Hematopoietic multipotent progenitor cell treated with erythropoietin and hydrocortisone succinate and interleukin-3 and kit ligand, for 6 days (in vitro differentiated cells): ENCODE results near the gene ANTXRL.
A peak's percentile ranks its signal among the peaks of the same experiment; 100 is the strongest.
"Not testable (repeated sequence)": the region's sequence is repeated elsewhere in the genome, so short reads cannot be mapped to it uniquely, and the experiment has no call there.

Experiments
- DNase-seq: peaks from one replicate; pipeline ENCODE4 v3.0.0-alpha.2; 2015

Gene ANTXRL

GRCh38 chr10:46255210-46255609 is 31.6 kb upstream of the ANTXRL start:
- not testable (repeated sequence) for DNase-seq

DNA sequence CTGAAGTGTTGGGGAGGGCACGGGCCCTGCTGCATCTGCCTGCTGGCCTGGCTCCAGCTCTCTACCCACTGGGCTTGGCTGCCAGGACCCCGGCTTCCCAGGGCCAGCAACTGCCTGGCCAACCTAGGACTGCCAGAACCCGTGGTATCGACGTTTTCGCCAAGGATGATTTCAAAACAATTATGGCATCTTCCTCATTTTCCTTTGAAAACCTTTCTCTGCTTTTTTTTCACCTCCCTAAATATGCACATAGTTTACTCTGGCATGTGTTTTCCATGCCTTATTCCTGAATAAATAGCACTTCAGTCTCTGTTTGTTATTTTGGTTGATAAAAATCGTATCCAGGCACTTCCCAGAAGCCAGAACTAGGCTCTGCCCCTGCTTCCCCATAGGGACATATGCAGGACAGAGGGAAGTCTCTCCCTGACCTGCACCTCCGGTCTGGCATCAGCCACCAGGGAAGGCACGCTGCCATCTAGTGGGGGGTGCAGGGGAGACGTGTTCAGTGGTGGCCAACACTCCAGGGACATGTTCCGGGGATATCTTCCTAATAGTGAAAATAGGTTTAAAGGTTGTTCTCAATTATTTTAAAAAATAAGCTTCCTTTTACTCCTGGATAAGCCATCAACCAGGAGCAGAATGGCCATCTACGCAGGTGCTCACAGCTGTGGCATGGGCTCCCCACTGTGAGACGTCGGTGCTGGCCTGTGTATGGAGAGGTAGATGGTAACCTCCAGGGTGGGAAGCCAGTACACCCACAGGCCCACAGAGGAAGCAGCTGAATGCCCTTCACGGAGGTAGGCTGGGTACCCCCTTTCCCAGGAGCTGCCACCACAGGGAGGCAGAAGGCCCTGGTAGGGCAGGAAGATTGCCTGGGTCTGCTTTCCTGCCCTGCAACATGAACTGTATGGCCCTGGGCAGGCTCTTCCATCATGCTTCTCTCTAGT is 30.7 kb upstream of the ANTXRL start:
- peak; percentile 74 for DNase-seq

DNA sequence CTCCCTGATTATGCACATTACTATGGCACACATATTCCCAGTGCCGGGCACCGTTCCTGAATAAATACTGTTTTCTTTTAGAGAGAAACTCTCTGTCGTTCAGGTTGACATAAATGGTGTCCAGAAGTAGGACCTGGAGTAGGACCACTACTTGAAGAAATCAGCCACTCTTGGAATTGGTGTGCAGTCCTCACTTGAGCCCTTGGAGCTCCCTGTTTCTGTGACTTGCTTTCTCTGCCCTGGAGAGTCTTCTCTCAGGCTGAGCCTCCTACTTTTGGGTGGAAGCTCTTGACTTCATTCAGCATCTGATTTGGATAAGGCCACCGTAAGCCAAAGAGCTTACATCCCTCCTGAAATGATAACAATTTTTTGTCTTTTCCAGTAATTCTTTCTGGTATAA is 29.7 kb upstream of the ANTXRL start:
- no peak for DNase-seq

DNA sequence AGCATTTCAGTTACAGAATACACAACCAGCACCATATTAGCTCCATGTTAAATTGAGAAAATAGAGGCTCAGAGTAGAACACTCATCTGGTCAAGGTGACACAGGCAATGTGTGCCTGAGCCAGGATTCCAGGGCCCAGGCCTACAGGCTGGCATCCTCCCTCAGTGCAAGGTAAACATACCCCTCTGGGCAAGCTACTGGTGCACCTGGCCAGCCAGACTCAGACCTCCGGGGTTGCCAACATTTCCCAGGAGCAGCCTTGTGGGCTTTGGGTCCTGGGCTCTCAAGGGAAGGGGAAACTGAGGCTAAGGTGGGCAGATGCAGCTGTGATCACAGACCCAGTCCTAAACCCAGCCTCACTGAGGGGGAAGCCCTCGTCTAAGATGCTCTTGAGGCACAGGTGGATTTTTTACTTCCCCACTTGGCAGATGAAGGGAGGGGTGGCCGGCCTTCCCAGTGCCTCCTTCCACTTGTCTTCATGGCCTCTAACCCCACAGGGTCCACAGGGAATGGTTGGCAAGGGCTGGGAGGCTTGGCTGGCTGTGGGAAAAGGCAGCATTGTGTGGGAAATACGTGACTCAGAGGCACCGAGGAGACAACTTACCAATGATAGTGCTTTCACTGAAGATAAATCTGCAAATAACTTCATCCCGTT is 23.8 kb upstream of the ANTXRL start:
- not testable (repeated sequence) for DNase-seq

DNA sequence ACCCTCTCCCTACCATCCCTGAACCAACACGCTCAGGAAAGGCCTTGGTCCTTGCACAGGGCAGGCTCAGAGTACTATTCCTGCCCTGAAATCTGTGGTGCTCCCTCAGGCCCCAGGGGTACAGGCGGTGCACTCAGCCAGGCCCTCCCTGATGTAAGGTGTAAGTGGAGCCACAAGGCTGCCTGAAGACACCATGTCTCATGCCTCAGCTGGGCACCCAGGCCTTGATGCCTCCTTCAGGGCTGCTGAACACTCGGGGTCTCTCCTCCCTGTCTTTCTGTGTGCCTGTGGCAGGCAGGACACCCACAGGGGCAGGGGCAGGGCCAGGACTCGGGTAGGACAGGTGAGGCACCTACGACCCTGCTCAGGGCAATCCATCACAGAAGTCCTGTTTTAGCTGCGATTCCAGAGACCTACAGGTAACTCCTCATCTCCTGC is 22.9 kb upstream of the ANTXRL start:
- DNase-seq: no peak

- no peak for DNase-seq
Observed at GRCh38 chr10:46264336-46264735, 22.5 kb upstream of the ANTXRL start.

DNA sequence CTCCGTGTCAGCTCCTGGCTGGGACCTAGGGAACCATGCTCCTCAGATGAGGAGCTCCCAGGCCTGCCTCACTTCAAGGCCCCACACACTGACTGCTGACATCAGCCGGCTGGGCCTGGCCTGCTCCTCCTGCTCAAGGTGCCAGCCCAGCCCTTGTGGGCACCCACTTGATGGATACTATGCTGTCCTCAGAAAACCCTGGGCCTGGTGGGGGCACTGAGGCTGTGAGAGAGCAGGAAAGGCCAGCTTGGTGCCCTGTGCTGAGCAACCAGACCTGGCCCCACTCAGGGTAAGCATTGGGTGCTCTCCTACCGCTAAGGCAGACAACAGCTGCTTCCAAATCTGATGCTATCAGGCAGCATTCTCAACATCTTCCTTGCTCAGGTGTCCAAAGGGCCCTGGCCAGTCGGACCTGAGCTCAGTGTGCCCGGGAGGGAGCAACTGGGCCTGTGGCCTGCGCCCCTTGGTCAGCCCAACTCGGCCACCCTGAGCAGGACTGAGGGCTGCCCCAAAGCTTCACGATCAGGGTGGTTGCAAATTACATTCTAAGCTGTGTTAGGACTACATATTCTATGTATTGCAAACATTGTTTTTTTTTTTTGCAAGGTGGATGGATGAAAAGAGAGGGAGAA is 21.9 kb upstream of the ANTXRL start:
- DNase-seq: no peak

- not testable (repeated sequence) for DNase-seq
Observed at GRCh38 chr10:46265566-46266305, 21.1 kb upstream of the ANTXRL start.

DNA sequence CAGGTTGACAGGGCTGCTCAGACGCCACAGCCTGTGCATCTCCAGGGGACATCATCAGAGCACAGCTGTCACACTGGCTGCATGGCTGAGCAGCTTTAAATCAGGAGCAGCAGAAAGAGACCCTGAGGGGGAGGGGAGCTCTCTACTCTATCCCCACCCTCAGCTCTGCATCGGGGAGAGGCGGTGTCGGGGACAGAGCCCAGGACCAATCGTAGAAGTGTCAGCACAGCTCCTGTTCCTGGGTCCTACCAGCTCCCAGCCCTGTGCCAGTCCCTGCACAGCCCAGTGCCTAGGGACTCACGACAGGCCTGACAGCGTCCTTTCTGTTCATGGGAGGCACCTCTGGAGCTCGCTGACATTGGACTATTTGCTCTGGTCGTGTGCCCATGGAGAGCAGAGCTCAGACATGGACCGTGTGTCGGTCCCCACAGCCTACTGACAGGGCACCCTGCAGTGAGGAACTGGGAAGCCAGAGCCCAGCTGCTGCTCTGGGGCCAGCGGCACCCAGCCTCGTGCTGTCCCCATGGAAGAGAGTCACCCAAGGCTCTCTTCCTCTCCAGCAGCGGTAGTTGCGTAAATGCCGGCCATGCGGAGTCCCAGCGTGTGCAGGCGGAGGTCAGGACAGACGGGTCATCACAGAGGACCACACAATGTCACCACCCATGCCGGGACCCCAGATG is 20.4 kb upstream of the ANTXRL start:
- no peak for DNase-seq

DNA sequence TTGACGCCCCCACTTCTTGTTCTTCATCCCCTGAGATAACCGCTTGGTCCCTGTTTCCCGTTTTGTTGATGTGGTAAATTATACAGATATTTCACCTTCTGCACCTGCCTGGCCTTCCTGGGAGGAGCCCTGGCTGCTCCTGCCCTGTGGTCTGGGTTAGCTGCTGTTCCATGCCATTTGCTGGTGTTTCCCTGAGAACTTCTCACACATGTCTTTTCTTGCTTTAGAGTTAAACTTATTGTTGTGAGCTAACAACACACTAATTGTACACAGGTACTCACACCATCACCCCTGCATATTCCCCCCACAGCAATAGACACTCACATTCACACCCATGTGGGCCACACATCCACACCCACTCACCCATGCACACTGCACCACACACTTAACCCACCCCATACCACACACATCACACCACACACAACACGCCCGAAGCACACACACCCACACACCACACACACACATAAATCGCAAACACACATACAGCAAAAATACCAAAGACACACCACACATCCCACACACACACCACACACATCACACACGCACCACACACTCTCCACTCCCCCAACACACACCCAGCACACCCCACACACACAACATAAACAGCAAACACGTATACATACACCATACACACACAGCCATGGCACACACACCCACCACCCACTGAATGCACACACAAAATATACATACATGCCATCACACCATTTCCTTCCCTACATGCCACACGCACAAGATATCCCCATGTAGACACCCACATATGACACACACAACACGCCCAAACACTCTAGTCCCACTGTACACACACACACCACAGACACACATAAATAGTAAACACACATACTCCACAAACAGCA is 19.4 kb upstream of the ANTXRL start:
- no peak for DNase-seq

- DNase-seq: no peak
Observed at GRCh38 chr10:46268076-46268881, 18.5 kb upstream of the ANTXRL start.

GRCh38 chr10:46269554-46270053 is 17.2 kb upstream of the ANTXRL start:
- DNase-seq: not testable (repeated sequence)

- DNase-seq: no peak
Observed at GRCh38 chr10:46270086-46270811, 16.5 kb upstream of the ANTXRL start.

DNA sequence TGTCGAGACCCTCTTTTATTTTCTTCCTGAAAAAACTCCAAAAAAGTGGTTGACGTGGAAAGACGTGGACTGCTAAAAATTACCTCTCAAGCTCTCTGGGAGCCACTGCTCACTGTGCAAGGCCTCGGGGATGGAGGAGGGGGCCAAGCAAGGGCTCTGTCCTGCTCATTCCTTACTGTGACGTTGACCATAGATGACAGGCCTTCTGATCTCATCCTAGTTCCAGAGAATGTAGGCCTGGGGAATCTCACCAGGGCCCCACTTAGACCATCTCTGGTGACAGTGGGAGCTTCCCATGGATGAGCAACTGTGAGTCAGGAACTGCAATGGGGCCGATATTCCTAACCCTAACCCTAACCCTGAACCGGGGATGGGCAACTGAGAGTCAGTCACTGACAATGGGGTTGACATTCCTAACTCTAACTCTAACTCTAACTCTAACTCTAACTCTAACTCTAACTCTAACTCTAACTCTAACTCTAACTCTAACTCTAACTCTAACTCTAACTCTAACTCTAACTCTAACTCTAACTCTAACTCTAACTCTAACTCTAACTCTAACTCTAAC is 15.8 kb upstream of the ANTXRL start:
- not testable (repeated sequence) for DNase-seq

GRCh38 chr10:46271795-46272499 is 14.8 kb upstream of the ANTXRL start:
- not testable (repeated sequence) for DNase-seq

DNA sequence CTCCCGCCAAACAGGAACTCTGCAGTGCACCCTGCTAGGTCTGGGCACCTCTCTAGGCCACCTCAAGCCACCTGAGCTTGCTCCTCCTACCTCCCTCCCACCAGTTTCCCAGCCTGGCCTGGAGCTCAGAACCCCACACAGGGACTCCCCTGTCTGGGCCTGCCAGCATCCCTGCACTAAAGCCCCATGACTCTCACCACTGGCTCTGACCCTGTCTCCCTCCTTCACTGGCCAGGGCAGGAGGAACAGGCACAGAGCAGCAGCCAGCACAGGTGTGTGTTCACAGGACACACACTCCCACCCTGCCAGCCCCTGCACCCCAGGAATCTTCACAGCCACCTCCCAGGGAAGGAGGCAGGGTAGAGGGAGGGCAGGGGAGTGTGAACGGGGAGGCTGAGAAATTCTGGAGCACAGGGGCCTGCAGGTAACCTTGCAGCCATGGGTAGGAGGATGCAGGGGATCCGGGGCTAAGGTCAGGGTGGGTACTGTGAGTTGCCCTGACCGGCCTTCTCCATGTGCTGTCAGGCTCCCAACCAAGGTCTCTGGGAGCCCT is 13.9 kb upstream of the ANTXRL start:
- DNase-seq: no peak

GRCh38 chr10:46273506-46274477 is 13.0 kb upstream of the ANTXRL start:
- DNase-seq: peak; percentile 24
